ENCODE data around the gene NKPD1.

- TF ChIP-seq NBN (IDR thresholded peaks at IDR 0.05) (no peak), DPF2 (IDR thresholded peaks at IDR 0.05) (no peak), BHLHE40 (IDR thresholded peaks at IDR 0.05; ENCODE audit: borderline replicate concordance in 1 of 2, low read depth in 2 of 2, low read length in 1 of 2) (no peak), CREB1 (IDR thresholded peaks at IDR 0.05; ENCODE audit: low read depth) (no peak), RELA (IDR thresholded peaks at IDR 0.05; ENCODE audit: borderline replicate concordance, partially characterized antibody) (no peak), TCF7 (IDR thresholded peaks at IDR 0.05; ENCODE audit: borderline replicate concordance) (no peak), SREBF2 (IDR thresholded peaks at IDR 0.05; ENCODE audit: low read length) (no peak), JUND (IDR thresholded peaks at IDR 0.05; ENCODE audit: low read depth, low read length) (no peak), TAF1 (IDR thresholded peaks at IDR 0.05; ENCODE audit: borderline replicate concordance, low read depth, low read length) (no peak), EP300 (IDR thresholded peaks at IDR 0.05; ENCODE audit: borderline replicate concordance in 1 of 2, control insufficient read depth in 1 of 2, low read depth in 2 of 2, low read length in 2 of 2) (no peak), CREM (IDR thresholded peaks at IDR 0.05; ENCODE audit: low read depth) (no peak)
- TF ChIP-seq, protein P1, sequence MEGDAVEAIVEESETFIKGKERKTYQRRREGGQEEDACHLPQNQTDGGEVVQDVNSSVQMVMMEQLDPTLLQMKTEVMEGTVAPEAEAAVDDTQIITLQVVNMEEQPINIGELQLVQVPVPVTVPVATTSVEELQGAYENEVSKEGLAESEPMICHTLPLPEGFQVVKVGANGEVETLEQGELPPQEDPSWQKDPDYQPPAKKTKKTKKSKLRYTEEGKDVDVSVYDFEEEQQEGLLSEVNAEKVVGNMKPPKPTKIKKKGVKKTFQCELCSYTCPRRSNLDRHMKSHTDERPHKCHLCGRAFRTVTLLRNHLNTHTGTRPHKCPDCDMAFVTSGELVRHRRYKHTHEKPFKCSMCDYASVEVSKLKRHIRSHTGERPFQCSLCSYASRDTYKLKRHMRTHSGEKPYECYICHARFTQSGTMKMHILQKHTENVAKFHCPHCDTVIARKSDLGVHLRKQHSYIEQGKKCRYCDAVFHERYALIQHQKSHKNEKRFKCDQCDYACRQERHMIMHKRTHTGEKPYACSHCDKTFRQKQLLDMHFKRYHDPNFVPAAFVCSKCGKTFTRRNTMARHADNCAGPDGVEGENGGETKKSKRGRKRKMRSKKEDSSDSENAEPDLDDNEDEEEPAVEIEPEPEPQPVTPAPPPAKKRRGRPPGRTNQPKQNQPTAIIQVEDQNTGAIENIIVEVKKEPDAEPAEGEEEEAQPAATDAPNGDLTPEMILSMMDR (IDR thresholded peaks at IDR 0.05 in 2 of 3, conservative IDR thresholded peaks at IDR 0.05 in 1 of 3; ENCODE audit: control insufficient read depth in 2 of 3, extremely low read depth in 1 of 3, insufficient read depth in 1 of 3, low read depth in 3 of 3, low read length in 3 of 3) = no peak
Observed at GRCh38 chr19:45141203-45141900, 19.4 kb downstream of the NKPD1 start.
